Gastrocnemius medialis (tissue), 4 donors: ENCODE measurements around the gene GTF3C1. TPM values are rescaled to one million over a fixed set of nuclear protein-coding genes. Genes with fewer than 3 reads are reported as not detected.

Experiments
- ATAC-seq, 2 donors: fragments of 150-250 bp; one replicate each; pipeline ENCODE4 v1.9.1; 2016
- DNase-seq, 2 donors: peaks; one replicate each; pipeline ENCODE4 v3.0.0-alpha.2; 2019
- H3K27ac ChIP-seq, 4 donors: fragments of 200-600 bp; sonication (generic); 1 replicate in 1 of 4; 2 replicates in 3 of 4; pipeline ENCODE4 v1.5.1; 2016 to 2018; ENCODE audit warnings: mild to moderate bottlenecking in 2 of 4, moderate library complexity in 1 of 4
- H3K27me3 ChIP-seq, 3 donors: fragments of 200-600 bp; sonication (generic) in 2 of 3; 1 replicate in 1 of 3; 2 replicates in 2 of 3; pipeline versions ENCODE4 v1.5.1 to v1.6.0; 2016 to 2019; ENCODE audit warnings: mild to moderate bottlenecking in 1 of 3, moderate library complexity in 1 of 3
- H3K36me3 ChIP-seq, 2 donors: fragments of 200-600 bp; sonication (generic) in 1 of 2; one replicate each; pipeline ENCODE4 v1.5.1; 2017 to 2018
- H3K4me1 ChIP-seq, 2 donors: fragments of 200-600 bp; sonication (generic) in 1 of 2; one replicate each; pipeline ENCODE4 v1.5.1; 2016 to 2017; ENCODE audit warnings: mild to moderate bottlenecking in 2 of 2
- H3K4me3 ChIP-seq, 4 donors: fragments of 200-600 bp; sonication (generic) in 3 of 4; 1 replicate in 1 of 4; 2 replicates in 3 of 4; pipeline ENCODE4 v1.5.1; 2016 to 2019; ENCODE audit warnings: mild to moderate bottlenecking in 2 of 4
- H3K9me3 ChIP-seq, 3 donors: fragments of 200-600 bp; sonication (generic) in 2 of 3; 1 replicate in 1 of 3; 2 replicates in 2 of 3; pipeline ENCODE4 v1.5.1; 2016 to 2019
- CTCF ChIP-seq, 5 experiments: fragments of 450-650 bp in 3 of 5; fragments of 200-600 bp in 2 of 5; sonication (generic) in 2 of 5; IDR thresholded peaks in 4 of 5; conservative IDR thresholded peaks in 1 of 5; 1 replicate in 4 of 5; 2 replicates in 1 of 5; pipeline ENCODE4 v1.5.1; 2016 to 2019; ENCODE audit warnings: antibody characterized with exemption in 5 of 5, mild to moderate bottlenecking in 3 of 5, moderate library complexity in 3 of 5
- POLR2A ChIP-seq, 2 donors: fragments of 450-650 bp; IDR thresholded peaks; one replicate each; pipeline ENCODE4 v1.6.1; 2017; ENCODE audit warnings: antibody characterized with exemption in 2 of 2, mild to moderate bottlenecking in 2 of 2, moderate library complexity in 2 of 2
- in situ Hi-C, 4 donors: fragments of 200-750 bp; cut with MboI; loops; one replicate each; pipeline versions ENCODE4 v1.15.0 to v1.8.0; 2017; ENCODE audit warnings: low sequenced_read_pairs in 4 of 4
- intact Hi-C: fragments of 100-400 bp; cut with DNase I; formaldehyde crosslinking; loops from one replicate; pipeline ENCODE4 v1.15.1; 2023; ENCODE audit warnings: low total_unique reads
- total RNA-seq, 4 donors: library from RNA; depleted of rRNA; stranded (reverse); fragments of >200 nt; gene quantifications; one replicate each; pipeline versions ENCODE4 v1.1.0 to v1.2.3, GENCODE V29; 2016

GTF3C1 gene
- total RNA-seq, 4 donors from 2014 or later: 52.0 to 108 (median 67.8) TPM

- in situ Hi-C loops: no loop called here
- intact Hi-C loops: no loop called here
- no peak overlapping the region for H3K27ac ChIP-seq
- no peaks in the 10 kb centered on the region for H3K4me1 ChIP-seq
- DNase-seq (no peak), ATAC-seq (no peak)
- TF ChIP-seq POLR2A (IDR thresholded peaks at IDR 0.05) (no peak), CTCF (IDR thresholded peaks at IDR 0.05 in 4 of 5, conservative IDR thresholded peaks at IDR 0.05 in 1 of 5) (no peak)
- H3K9me3 ChIP-seq: no peaks in the 10 kb centered on the region
- no peak overlapping the region for H3K4me3 ChIP-seq
- H3K36me3 ChIP-seq: no peaks in the 10 kb centered on the region
- H3K27me3 ChIP-seq: peaks cover 0 to 7% (median 0%) of the 10 kb centered on the region in 3 donors
Measured at GRCh38 chr16:27430923-27431484, 118.7 kb downstream of the GTF3C1 start.

GRCh38 chr16:27430512-27430911, 119.2 kb downstream of the GTF3C1 start:
- in situ Hi-C loops (no loop called here), intact Hi-C loops (no loop called here)
- Histone ChIP-seq H3K4me3 (no peak overlapping the region), H3K27me3 (peaks cover 0 to 7% (median 0%) of the 10 kb centered on the region in 3 donors), H3K27ac (no peak overlapping the region), H3K9me3 (no peaks in the 10 kb centered on the region), H3K4me1 (no peaks in the 10 kb centered on the region), H3K36me3 (no peaks in the 10 kb centered on the region)
- ATAC-seq: no peak
- DNase-seq: no peak
- TF ChIP-seq CTCF (IDR thresholded peaks at IDR 0.05 in 4 of 5, conservative IDR thresholded peaks at IDR 0.05 in 1 of 5): no peak
- no peak for TF ChIP-seq POLR2A (IDR thresholded peaks at IDR 0.05)

GRCh38 chr16:27429981-27430441, 119.7 kb downstream of the GTF3C1 start:
- ATAC-seq (no peak), DNase-seq (no peak)
- TF ChIP-seq CTCF (IDR thresholded peaks at IDR 0.05 in 4 of 5, conservative IDR thresholded peaks at IDR 0.05 in 1 of 5) (no peak), POLR2A (IDR thresholded peaks at IDR 0.05) (no peak)
- H3K27ac ChIP-seq: no peak overlapping the region
- H3K4me3 ChIP-seq: no peak overlapping the region
- H3K36me3 ChIP-seq: no peaks in the 10 kb centered on the region
- H3K4me1 ChIP-seq: no peaks in the 10 kb centered on the region
- in situ Hi-C loops: no loop called here
- intact Hi-C loops: no loop called here
- H3K27me3 ChIP-seq: peaks cover 0 to 7% (median 0%) of the 10 kb centered on the region in 3 donors
- no peaks in the 10 kb centered on the region for H3K9me3 ChIP-seq

- no peak for DNase-seq
- Histone ChIP-seq H3K36me3 (no peaks in the 10 kb centered on the region), H3K4me1 (no peaks in the 10 kb centered on the region), H3K4me3 (no peak overlapping the region), H3K27me3 (peaks cover 0 to 7% (median 0%) of the 10 kb centered on the region in 3 donors), H3K9me3 (no peaks in the 10 kb centered on the region), H3K27ac (no peak overlapping the region)
- intact Hi-C loops: no loop called here
- in situ Hi-C loops: no loop called here
- no peak for ATAC-seq
- TF ChIP-seq POLR2A (IDR thresholded peaks at IDR 0.05): no peak
- TF ChIP-seq CTCF (IDR thresholded peaks at IDR 0.05 in 4 of 5, conservative IDR thresholded peaks at IDR 0.05 in 1 of 5): no peak
Measured at GRCh38 chr16:27429330-27429871, 120.3 kb downstream of the GTF3C1 start.
